ENCODE results near the gene ANKRD18B. TPM values are rescaled to one million over a fixed set of nuclear protein-coding genes. Genes with fewer than 3 reads are reported as not detected.
"Not testable (repeated sequence)": the region's sequence is repeated elsewhere in the genome, so short reads cannot be mapped to it uniquely, and the experiment has no call there.

Gene ANKRD18B
- total RNA-seq, 1 experiment from 2014 or later, result not detected

GRCh38 chr9:33604936-33605335, 80.9 kb downstream of the ANKRD18B start:
- H3K4me3 ChIP-seq (ENCODE audit: low read length), result not testable (repeated sequence)

GRCh38 chr9:33611358-33611757, 87.3 kb downstream of the ANKRD18B start:
- Histone ChIP-seq H3K4me2 (ENCODE audit: low read depth, low read length, poor library complexity, severe bottlenecking) (no peak overlapping the region), H3K9ac (ENCODE audit: low read length) (no peak overlapping the region), H3K36me3 (ENCODE audit: insufficient read depth, low read length) (no peaks in the 10 kb centered on the region)

More at GRCh38 chr9:33604936-33605335, 80.9 kb downstream of the ANKRD18B start:
- H3K4me2 ChIP-seq (ENCODE audit: low read depth, low read length, poor library complexity, severe bottlenecking); H3K9ac ChIP-seq (ENCODE audit: low read length); H3K27ac ChIP-seq (ENCODE audit: low read length); H3K9me3 ChIP-seq (ENCODE audit: low read length); H3K27me3 ChIP-seq (ENCODE audit: low read length); H3K36me3 ChIP-seq (ENCODE audit: insufficient read depth, low read length); H3K9me2 ChIP-seq (replicated peaks; ENCODE audit: insufficient read depth, low read length); H3K4me1 ChIP-seq (ENCODE audit: low read length); H3K79me2 ChIP-seq (ENCODE audit: low read length); DNase-seq; H4K20me1 ChIP-seq (ENCODE audit: insufficient read depth, low read depth, low read length); H2AFZ ChIP-seq (ENCODE audit: low read length): not testable (repeated sequence)

GRCh38 chr9:33612410-33612809, 88.4 kb downstream of the ANKRD18B start:
- H4K20me1 ChIP-seq (ENCODE audit: insufficient read depth, low read depth, low read length); H3K36me3 ChIP-seq (ENCODE audit: insufficient read depth, low read length); H3K9me2 ChIP-seq (replicated peaks; ENCODE audit: insufficient read depth, low read length); DNase-seq; H3K4me1 ChIP-seq (ENCODE audit: low read length); H3K4me3 ChIP-seq (ENCODE audit: low read length); H3K27me3 ChIP-seq (ENCODE audit: low read length); H3K4me2 ChIP-seq (ENCODE audit: low read depth, low read length, poor library complexity, severe bottlenecking); H3K79me2 ChIP-seq (ENCODE audit: low read length); H2AFZ ChIP-seq (ENCODE audit: low read length); H3K27ac ChIP-seq (ENCODE audit: low read length); H3K9me3 ChIP-seq (ENCODE audit: low read length); H3K9ac ChIP-seq (ENCODE audit: low read length): not testable (repeated sequence)

More at GRCh38 chr9:33611358-33611757, 87.3 kb downstream of the ANKRD18B start:
- H3K4me3 ChIP-seq (ENCODE audit: low read length), result no peak overlapping the region
- H3K27me3 ChIP-seq (ENCODE audit: low read length), result no peaks in the 10 kb centered on the region
- no peak overlapping the region for H2AFZ ChIP-seq (ENCODE audit: low read length)
- H3K79me2 ChIP-seq (ENCODE audit: low read length), result no peaks in the 10 kb centered on the region
- H3K9me3 ChIP-seq (ENCODE audit: low read length), result no peaks in the 10 kb centered on the region
- no peaks in the 10 kb centered on the region for H4K20me1 ChIP-seq (ENCODE audit: insufficient read depth, low read depth, low read length)
- no peak overlapping the region for H3K27ac ChIP-seq (ENCODE audit: low read length)
- H3K4me1 ChIP-seq (ENCODE audit: low read length), result no peaks in the 10 kb centered on the region
- H3K9me2 ChIP-seq (replicated peaks; ENCODE audit: insufficient read depth, low read length), result no peaks in the 10 kb centered on the region
- DNase-seq, result no peak

- Histone ChIP-seq H3K36me3 (ENCODE audit: insufficient read depth, low read length) (no peaks in the 10 kb centered on the region), H3K4me2 (ENCODE audit: low read depth, low read length, poor library complexity, severe bottlenecking) (no peak overlapping the region), H3K9me3 (ENCODE audit: low read length) (no peaks in the 10 kb centered on the region), H3K9me2 (replicated peaks; ENCODE audit: insufficient read depth, low read length) (no peaks in the 10 kb centered on the region), H3K79me2 (ENCODE audit: low read length) (no peaks in the 10 kb centered on the region), H3K9ac (ENCODE audit: low read length) (no peak overlapping the region), H3K27me3 (ENCODE audit: low read length) (no peaks in the 10 kb centered on the region), H3K4me3 (ENCODE audit: low read length) (no peak overlapping the region), H4K20me1 (ENCODE audit: insufficient read depth, low read depth, low read length) (no peaks in the 10 kb centered on the region), H3K4me1 (ENCODE audit: low read length) (no peaks in the 10 kb centered on the region), H2AFZ (ENCODE audit: low read length) (no peak overlapping the region), H3K27ac (ENCODE audit: low read length) (no peak overlapping the region)
- no peak for DNase-seq
Measured at GRCh38 chr9:33614001-33614687, 90.1 kb downstream of the ANKRD18B start.

GRCh38 chr9:33618370-33618769, 94.3 kb downstream of the ANKRD18B start:
- not testable (repeated sequence) for DNase-seq; H3K9me3 ChIP-seq (ENCODE audit: low read length); H3K4me3 ChIP-seq (ENCODE audit: low read length); H2AFZ ChIP-seq (ENCODE audit: low read length); H3K4me1 ChIP-seq (ENCODE audit: low read length); H3K27me3 ChIP-seq (ENCODE audit: low read length); H3K36me3 ChIP-seq (ENCODE audit: insufficient read depth, low read length); H3K27ac ChIP-seq (ENCODE audit: low read length); H3K79me2 ChIP-seq (ENCODE audit: low read length); H3K9me2 ChIP-seq (replicated peaks; ENCODE audit: insufficient read depth, low read length); H3K9ac ChIP-seq (ENCODE audit: low read length); H4K20me1 ChIP-seq (ENCODE audit: insufficient read depth, low read depth, low read length); H3K4me2 ChIP-seq (ENCODE audit: low read depth, low read length, poor library complexity, severe bottlenecking)

GRCh38 chr9:33619666-33620404, 95.8 kb downstream of the ANKRD18B start:
- no peak overlapping the region for H3K4me2 ChIP-seq (ENCODE audit: low read depth, low read length, poor library complexity, severe bottlenecking)
- no peak overlapping the region for H3K9ac ChIP-seq (ENCODE audit: low read length)
- no peaks in the 10 kb centered on the region for H3K27me3 ChIP-seq (ENCODE audit: low read length)
- H3K4me3 ChIP-seq (ENCODE audit: low read length), result no peak overlapping the region
- H3K4me1 ChIP-seq (ENCODE audit: low read length), result no peaks in the 10 kb centered on the region
- H3K36me3 ChIP-seq (ENCODE audit: insufficient read depth, low read length), result no peaks in the 10 kb centered on the region
- no peak overlapping the region for H3K27ac ChIP-seq (ENCODE audit: low read length)
- H2AFZ ChIP-seq (ENCODE audit: low read length), result no peak overlapping the region
- H3K79me2 ChIP-seq (ENCODE audit: low read length), result no peaks in the 10 kb centered on the region
- no peak for DNase-seq
- H3K9me2 ChIP-seq (replicated peaks; ENCODE audit: insufficient read depth, low read length), result no peaks in the 10 kb centered on the region
- no peaks in the 10 kb centered on the region for H3K9me3 ChIP-seq (ENCODE audit: low read length)
- no peaks in the 10 kb centered on the region for H4K20me1 ChIP-seq (ENCODE audit: insufficient read depth, low read depth, low read length)

GRCh38 chr9:33620738-33621439, 96.8 kb downstream of the ANKRD18B start:
- H3K27me3 ChIP-seq (ENCODE audit: low read length), result no peaks in the 10 kb centered on the region
- no peaks in the 10 kb centered on the region for H3K9me3 ChIP-seq (ENCODE audit: low read length)
- no peaks in the 10 kb centered on the region for H3K79me2 ChIP-seq (ENCODE audit: low read length)
- no peaks in the 10 kb centered on the region for H4K20me1 ChIP-seq (ENCODE audit: insufficient read depth, low read depth, low read length)
- H3K4me1 ChIP-seq (ENCODE audit: low read length), result no peaks in the 10 kb centered on the region
- no peaks in the 10 kb centered on the region for H3K9me2 ChIP-seq (replicated peaks; ENCODE audit: insufficient read depth, low read length)
- no peak overlapping the region for H3K27ac ChIP-seq (ENCODE audit: low read length)
- no peak overlapping the region for H3K9ac ChIP-seq (ENCODE audit: low read length)
- no peak overlapping the region for H3K4me3 ChIP-seq (ENCODE audit: low read length)
- H3K4me2 ChIP-seq (ENCODE audit: low read depth, low read length, poor library complexity, severe bottlenecking), result no peak overlapping the region
- DNase-seq, result no peak
- no peak overlapping the region for H2AFZ ChIP-seq (ENCODE audit: low read length)
- H3K36me3 ChIP-seq (ENCODE audit: insufficient read depth, low read length), result no peaks in the 10 kb centered on the region

Data from Karpas-422 (cell line).